GM10248 (cell line): ENCODE results near the gene OR6K3.

Experiments used
- CTCF ChIA-PET: fragments of 300-600 bp; sonication (Branson Sonifier 250); formaldehyde crosslinking; extraction: SDS; loops from one replicate; lab custom pipeline; 2021; ENCODE audit warnings: antibody characterized with exemption; lab: Yijun Ruan, JAX
- POLR2A ChIA-PET: fragments of 350-650 bp; sonication (Branson Sonifier 250); formaldehyde crosslinking; extraction: SDS; loops from one replicate; lab custom pipeline; 2020; ENCODE audit warnings: antibody characterized with exemption; lab: Yijun Ruan, JAX
- DNase-seq: peaks from one replicate; pipeline ENCODE4 v3.0.0; 2012; ENCODE audit errors: extremely low spot score
- TF ChIP-seq, protein P1 (sequence below): IDR thresholded peaks from 2 replicates; pipeline ENCODE4 v1.5.1; 2012; ENCODE audit warnings: mild to moderate bottlenecking, low read depth; ENCODE audit errors: extremely low read depth, missing control alignments, control extremely low read depth

OR6K3 gene

DNA sequence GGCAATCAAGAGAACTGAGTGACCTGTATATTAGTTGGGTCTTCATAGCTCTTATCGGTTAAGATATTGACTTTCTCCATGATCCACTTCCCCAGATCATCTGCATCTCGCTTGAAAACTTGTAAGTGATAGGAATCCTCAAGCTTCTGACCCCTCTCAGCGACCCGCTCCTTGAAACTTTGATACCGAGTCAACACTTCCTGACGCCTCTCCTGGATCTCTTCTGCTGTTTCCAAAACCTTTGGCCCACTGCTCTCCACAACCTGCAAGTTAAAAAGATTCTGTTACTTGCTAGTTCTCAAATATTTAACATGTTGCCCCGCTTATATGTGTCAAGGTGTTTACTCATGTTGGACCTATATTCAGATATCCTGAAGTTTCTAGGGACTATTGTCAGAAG is 35.4 kb downstream of the OR6K3 start:
- ChIA-PET POLR2A (no interaction called here), CTCF (interaction anchor here (1.1 kb wide), 1 partner anchor 13 kb away, joined by 3 read pairs; no protein-coding TSS in a partner anchor)
- DNase-seq = no peak
- TF ChIP-seq, protein P1, sequence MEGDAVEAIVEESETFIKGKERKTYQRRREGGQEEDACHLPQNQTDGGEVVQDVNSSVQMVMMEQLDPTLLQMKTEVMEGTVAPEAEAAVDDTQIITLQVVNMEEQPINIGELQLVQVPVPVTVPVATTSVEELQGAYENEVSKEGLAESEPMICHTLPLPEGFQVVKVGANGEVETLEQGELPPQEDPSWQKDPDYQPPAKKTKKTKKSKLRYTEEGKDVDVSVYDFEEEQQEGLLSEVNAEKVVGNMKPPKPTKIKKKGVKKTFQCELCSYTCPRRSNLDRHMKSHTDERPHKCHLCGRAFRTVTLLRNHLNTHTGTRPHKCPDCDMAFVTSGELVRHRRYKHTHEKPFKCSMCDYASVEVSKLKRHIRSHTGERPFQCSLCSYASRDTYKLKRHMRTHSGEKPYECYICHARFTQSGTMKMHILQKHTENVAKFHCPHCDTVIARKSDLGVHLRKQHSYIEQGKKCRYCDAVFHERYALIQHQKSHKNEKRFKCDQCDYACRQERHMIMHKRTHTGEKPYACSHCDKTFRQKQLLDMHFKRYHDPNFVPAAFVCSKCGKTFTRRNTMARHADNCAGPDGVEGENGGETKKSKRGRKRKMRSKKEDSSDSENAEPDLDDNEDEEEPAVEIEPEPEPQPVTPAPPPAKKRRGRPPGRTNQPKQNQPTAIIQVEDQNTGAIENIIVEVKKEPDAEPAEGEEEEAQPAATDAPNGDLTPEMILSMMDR = no peak

DNA sequence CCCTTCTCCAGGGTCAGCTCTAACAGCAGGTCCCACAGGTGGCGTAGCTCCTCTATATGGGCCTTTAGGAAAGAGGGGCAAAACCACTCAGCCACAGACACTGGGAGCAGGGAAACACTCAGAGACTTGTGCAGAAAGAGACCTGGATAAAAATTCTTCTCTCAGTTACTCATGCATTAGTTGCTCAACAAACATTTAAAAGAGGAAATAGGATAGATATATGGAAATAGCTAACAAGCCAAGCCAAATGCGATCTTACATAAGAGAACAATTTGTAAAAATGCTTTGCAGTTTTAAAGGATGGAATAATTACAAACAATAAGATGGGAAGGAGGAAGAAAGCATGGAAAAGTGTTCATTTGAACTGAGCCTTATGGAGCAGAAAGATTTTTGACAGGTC is 38.9 kb downstream of the OR6K3 start:
- POLR2A ChIA-PET = no interaction called here
- TF ChIP-seq, protein P1 = no peak
- no peak for DNase-seq
- CTCF ChIA-PET = no interaction called here

DNA sequence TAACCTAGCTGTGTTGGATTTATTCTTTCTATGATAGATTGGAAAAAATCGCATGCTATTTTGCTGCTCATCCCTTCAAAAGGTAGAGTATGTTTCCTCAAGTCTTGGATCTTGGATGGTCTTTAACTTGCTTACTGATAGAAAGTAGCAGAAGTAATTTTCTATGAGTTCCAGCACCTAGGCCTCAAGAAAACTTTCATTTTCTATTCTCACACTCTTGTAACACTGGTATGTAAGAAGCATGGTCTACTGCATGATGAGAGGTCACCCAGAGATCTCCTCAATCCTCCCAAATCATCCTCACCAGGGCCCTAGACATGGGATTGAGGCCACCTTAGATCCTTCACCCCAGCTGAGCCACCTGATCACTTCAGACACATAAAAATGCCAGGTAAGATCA is 41.2 kb downstream of the OR6K3 start:
- no peak for DNase-seq
- ChIA-PET POLR2A (no interaction called here), CTCF (interaction anchor here (1.2 kb wide), 1 partner anchor 22 kb away, joined by 3 read pairs; no protein-coding TSS in a partner anchor)
- TF ChIP-seq, protein P1 = no peak

DNA sequence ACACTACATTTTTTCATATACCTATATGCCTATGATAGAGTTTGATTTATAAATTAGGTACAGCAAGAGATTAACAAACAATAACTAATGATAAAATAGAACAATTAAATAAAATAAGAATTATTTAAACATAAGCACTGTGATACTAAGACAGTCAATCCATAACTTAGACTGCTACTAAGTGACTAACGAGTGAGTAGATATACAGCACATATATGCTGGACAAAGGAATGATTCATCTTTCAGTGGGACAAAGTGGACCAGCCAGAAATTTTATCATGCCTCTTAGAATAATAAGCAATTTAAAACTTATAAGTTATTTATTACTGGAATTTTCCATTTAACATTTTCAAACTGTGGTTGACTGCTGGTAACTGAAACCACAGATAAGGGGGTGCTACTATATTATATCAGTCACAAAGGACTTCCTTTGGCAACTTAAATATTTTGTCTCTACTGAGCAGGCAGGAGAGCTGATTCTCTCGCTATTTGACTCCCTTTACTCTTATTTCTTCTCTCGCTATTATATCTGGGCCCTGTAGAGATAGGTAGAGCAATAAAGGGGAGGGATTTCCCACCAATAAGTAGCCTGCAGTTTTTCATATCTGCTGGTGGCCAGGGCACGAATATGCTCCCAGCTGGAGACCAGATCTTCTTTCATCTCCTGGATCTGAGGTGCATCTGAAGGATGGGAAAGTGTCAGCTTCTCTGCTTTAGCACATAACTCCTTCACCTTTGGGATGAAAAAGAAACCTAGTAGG is 44.8 kb downstream of the OR6K3 start:
- ChIA-PET CTCF (no interaction called here), POLR2A (no interaction called here)
- DNase-seq = no peak
- TF ChIP-seq, protein P1 = no peak

DNA sequence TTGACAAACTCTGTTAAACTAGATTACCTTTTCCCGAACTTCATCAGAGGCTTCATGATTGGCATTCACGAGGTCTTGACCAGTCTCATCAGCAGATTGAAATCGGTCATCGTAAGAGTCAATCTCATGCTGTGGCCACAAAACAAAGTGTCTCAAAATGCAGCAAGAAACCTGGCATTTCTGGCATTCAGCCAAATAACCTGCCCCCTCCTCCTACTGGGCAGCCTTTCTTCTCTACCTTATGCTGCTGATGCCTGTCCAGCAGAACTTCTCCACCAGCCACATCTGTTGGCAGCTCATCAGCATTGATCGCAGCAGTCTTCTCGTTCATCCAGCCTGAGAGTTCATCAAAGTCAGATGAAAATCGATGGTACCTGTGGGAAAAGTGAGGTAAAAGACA is 46.2 kb downstream of the OR6K3 start:
- ChIA-PET POLR2A (no interaction called here), CTCF (no interaction called here)
- no peak for DNase-seq
- TF ChIP-seq, protein P1 = no peak
